Activated B cell treated with CpG ODN at 0.5 μM for 24 hours (primary cell): Measurements from ENCODE around the gene BMP2K. TPM values are rescaled to one million over a fixed set of nuclear protein-coding genes. Genes with fewer than 3 reads are reported as not detected.

Source experiments
- ATAC-seq: fragments of 200-7000 bp; cut with Tn5 transposase; one replicate; pipeline ENCODE4 v1.10.0; 2021; ENCODE audit warnings: low read depth, mild to moderate bottlenecking, moderate library complexity
- CTCF ChIA-PET: fragments of 350-600 bp; sonication (Branson Sonifier 250); formaldehyde crosslinking; loops from one replicate; lab custom pipeline; 2021; ENCODE audit warnings: antibody characterized with exemption; lab: Charles Lee
- POLR2A ChIA-PET: fragments of 350-600 bp; sonication (Branson Sonifier 250); formaldehyde crosslinking; loops from one replicate; lab custom pipeline; 2021; ENCODE audit warnings: antibody characterized with exemption; lab: Charles Lee
- DNase-seq: peaks from one replicate; pipeline ENCODE4 v3.0.0; 2022
- H3K27ac Mint-ChIP-seq: one replicate; pipeline ENCODE4 v1.8.0; 2020; ENCODE audit warnings: mixed read lengths
- H3K27me3 Mint-ChIP-seq: one replicate; pipeline ENCODE4 v1.8.0; 2021; ENCODE audit warnings: mixed read lengths
- H3K36me3 Mint-ChIP-seq: one replicate; pipeline ENCODE4 v1.8.0; 2021; ENCODE audit warnings: low read depth, mixed read lengths
- H3K4me1 Mint-ChIP-seq: one replicate; pipeline ENCODE4 v1.8.0; 2021; ENCODE audit warnings: mixed read lengths
- H3K4me3 Mint-ChIP-seq: one replicate; pipeline ENCODE4 v1.8.0; 2020; ENCODE audit warnings: mild to moderate bottlenecking, mixed read lengths
- H3K9me3 Mint-ChIP-seq: one replicate; pipeline ENCODE4 v1.8.0; 2020; ENCODE audit warnings: mixed read lengths
- CTCF ChIP-seq: fragments of 200-600 bp; IDR thresholded peaks from one replicate; pipeline ENCODE4 v1.8.0; 2022; ENCODE audit warnings: antibody characterized with exemption, mild to moderate bottlenecking
- intact Hi-C: fragments of 100-400 bp; cut with micrococcal nuclease; formaldehyde crosslinking; loops from one replicate; pipeline ENCODE4 v1.15.1; 2024
- total RNA-seq: library from RNA; stranded (reverse); gene quantifications from 2 replicates; pipeline ENCODE4 v1.2.3, GENCODE V29; 2022

The BMP2K gene
- 112 and 135 TPM in 2 replicates for total RNA-seq

- H3K36me3 Mint-ChIP-seq: peaks cover 11% of the 10 kb centered on the region
- DNase-seq: peak; percentile 92
- peak; percentile 78 for ATAC-seq
- no peaks in the 10 kb centered on the region for H3K27me3 Mint-ChIP-seq
- intact Hi-C loops: loop anchor here (1.0 to 10.0 kb wide), 9 partner anchors 26 to 1299 kb away; partner anchors contain the start of genes ANTXR2 and MRPL1
- peak within 1 kb of the TSS; percentile 99 for H3K27ac Mint-ChIP-seq
- peaks cover 19% of the 10 kb centered on the region for H3K4me1 Mint-ChIP-seq
- ChIA-PET POLR2A (interaction anchor here (0.5 to 7.6 kb wide), 37 partner anchors 9 to 956 kb away, joined by 3 to 102 read pairs (median 6); partner anchors contain the start of gene MRPL1), CTCF (interaction anchor here (0.8 to 2.8 kb wide), 6 partner anchors 9 to 164 kb away, joined by 3 to 19 read pairs (median 4); no protein-coding TSS in a partner anchor)
- H3K4me3 Mint-ChIP-seq: peak within 1 kb of the TSS; percentile 97
- H3K9me3 Mint-ChIP-seq: no peaks in the 10 kb centered on the region
- no peak for TF ChIP-seq CTCF
Measured at GRCh38 chr4:78776079-78776728, at the start of gene BMP2K. Gene BMP2K (plus strand): TSS chr4:78776350. CDS start chr4:78776544, 194 bp downstream.

GRCh38 chr4:78726546-78726945, 49.6 kb upstream of the BMP2K start:
- peaks cover 37% of the 10 kb centered on the region for H3K4me1 Mint-ChIP-seq
- no peaks in the 10 kb centered on the region for H3K27me3 Mint-ChIP-seq
- intact Hi-C loops: loop anchor here (1.0 kb wide), 1 partner anchor 9 kb away; no protein-coding TSS in a partner anchor
- no peaks in the 10 kb centered on the region for H3K9me3 Mint-ChIP-seq
- DNase-seq (no peak), ATAC-seq (peak; percentile 61)
- H3K36me3 Mint-ChIP-seq: no peaks in the 10 kb centered on the region
- no peak for TF ChIP-seq CTCF
- POLR2A ChIA-PET: interaction anchor here (0.5 to 1.5 kb wide), 6 partner anchors 11 to 79 kb away, joined by 3 to 6 read pairs (median 5); no protein-coding TSS in a partner anchor
- peak overlapping the region; percentile 56 for H3K27ac Mint-ChIP-seq
- no peak overlapping the region for H3K4me3 Mint-ChIP-seq
- CTCF ChIA-PET: interaction anchor here (0.7 to 1.3 kb wide), 3 partner anchors 15 to 117 kb away, joined by 3 read pairs; partner anchors contain the start of gene BMP2K

- H3K27ac Mint-ChIP-seq: no peak overlapping the region
- DNase-seq (no peak), ATAC-seq (no peak)
- ChIA-PET POLR2A (interaction anchor here (0.6 to 1.0 kb wide), 4 partner anchors 17 to 1663 kb away, joined by 3 to 6 read pairs (median 3); partner anchors contain the start of gene BMP2K), CTCF (interaction anchor here (0.8 kb wide), 1 partner anchor 18 kb away, joined by 3 read pairs; no protein-coding TSS in a partner anchor)
- no peaks in the 10 kb centered on the region for H3K36me3 Mint-ChIP-seq
- H3K4me1 Mint-ChIP-seq: peaks cover 38% of the 10 kb centered on the region
- intact Hi-C loops: no loop called here
- H3K9me3 Mint-ChIP-seq: no peaks in the 10 kb centered on the region
- no peak overlapping the region for H3K4me3 Mint-ChIP-seq
- H3K27me3 Mint-ChIP-seq: no peaks in the 10 kb centered on the region
- no peak for TF ChIP-seq CTCF
Measured at GRCh38 chr4:78732332-78733104, 43.6 kb upstream of the BMP2K start.

- ChIA-PET CTCF (no interaction called here), POLR2A (interaction anchor here (3.6 kb wide), 1 partner anchor 42 kb away, joined by 18 read pairs; the partner anchor contains the start of gene BMP2K)
- no peak for TF ChIP-seq CTCF
- H3K4me1 Mint-ChIP-seq: peaks cover 51% of the 10 kb centered on the region
- no peaks in the 10 kb centered on the region for H3K36me3 Mint-ChIP-seq
- intact Hi-C loops: loop anchor here (1.0 to 2.0 kb wide), 4 partner anchors 8 to 32 kb away; no protein-coding TSS in a partner anchor
- peak overlapping the region; percentile 20 for H3K4me3 Mint-ChIP-seq
- no peak for DNase-seq
- no peaks in the 10 kb centered on the region for H3K9me3 Mint-ChIP-seq
- H3K27me3 Mint-ChIP-seq: no peaks in the 10 kb centered on the region
- H3K27ac Mint-ChIP-seq: peak overlapping the region; percentile 43
- peak; percentile 45 for ATAC-seq
Measured at GRCh38 chr4:78734441-78735162, 41.5 kb upstream of the BMP2K start.
